ENCODE data around the gene HPCA.

HPCA gene

GRCh38 chr1:32878637-32879041 lies 7.7 kb upstream of the HPCA start:
- H3K4me2 ChIP-seq (ENCODE audit: low read depth, low read length, poor library complexity, severe bottlenecking): no peak overlapping the region

GRCh38 chr1:32881291-32881690 lies 5.0 kb upstream of the HPCA start:
- Histone ChIP-seq H3K27me3 (ENCODE audit: low read length) (no peaks in the 10 kb centered on the region), H3K27ac (ENCODE audit: low read depth, low read length) (no peak overlapping the region), H3F3A (ENCODE audit: insufficient read depth) (no peaks in the 10 kb centered on the region), H3K36me3 (ENCODE audit: low read length) (no peaks in the 10 kb centered on the region), H3K9me2 (replicated peaks; ENCODE audit: insufficient read depth, low read length) (no peaks in the 10 kb centered on the region), H3K9me3 (ENCODE audit: insufficient read depth, low read length) (no peaks in the 10 kb centered on the region), H3K9ac (ENCODE audit: low read length) (no peak overlapping the region), H2AFZ (ENCODE audit: low read depth, low read length, severe bottlenecking) (no peak overlapping the region), H3K79me2 (ENCODE audit: insufficient read depth, low read length) (no peaks in the 10 kb centered on the region), H4K20me1 (ENCODE audit: low read depth, low read length) (no peaks in the 10 kb centered on the region), H3K4me2 (ENCODE audit: low read depth, low read length, poor library complexity, severe bottlenecking) (no peak overlapping the region), H3K4me3 (ENCODE audit: insufficient read depth, low read length, poor library complexity, severe bottlenecking) (no peak overlapping the region)
- TF ChIP-seq CTCF (IDR thresholded peaks at IDR 0.05; ENCODE audit: insufficient read depth, low read length, poor library complexity, severe bottlenecking) (no peak), EZH2phosphoT487 (conservative IDR thresholded peaks at IDR 0.05; ENCODE audit: low read length) (no peak)

More at GRCh38 chr1:32878637-32879041, 7.7 kb upstream of the HPCA start:
- H3K9ac ChIP-seq (ENCODE audit: low read length): no peak overlapping the region
- no peaks in the 10 kb centered on the region for H3K79me2 ChIP-seq (ENCODE audit: insufficient read depth, low read length)
- no peaks in the 10 kb centered on the region for H3K9me3 ChIP-seq (ENCODE audit: insufficient read depth, low read length)
- no peak overlapping the region for H3K4me3 ChIP-seq (ENCODE audit: insufficient read depth, low read length, poor library complexity, severe bottlenecking)
- no peak overlapping the region for H2AFZ ChIP-seq (ENCODE audit: low read depth, low read length, severe bottlenecking)
- no peak overlapping the region for H3K27ac ChIP-seq (ENCODE audit: low read depth, low read length)
- no peaks in the 10 kb centered on the region for H3F3A ChIP-seq (ENCODE audit: insufficient read depth)
- H3K27me3 ChIP-seq (ENCODE audit: low read length): 0 out of 2 replicates have a peak, but pooled peaks cover 4% of the 10 kb centered on the region
- no peaks in the 10 kb centered on the region for H4K20me1 ChIP-seq (ENCODE audit: low read depth, low read length)
- TF ChIP-seq EZH2phosphoT487 (conservative IDR thresholded peaks at IDR 0.05; ENCODE audit: low read length) (no peak), CTCF (IDR thresholded peaks at IDR 0.05; ENCODE audit: insufficient read depth, low read length, poor library complexity, severe bottlenecking) (no peak)
- no peaks in the 10 kb centered on the region for H3K36me3 ChIP-seq (ENCODE audit: low read length)
- H3K9me2 ChIP-seq (replicated peaks; ENCODE audit: insufficient read depth, low read length): no peaks in the 10 kb centered on the region

GRCh38 chr1:32881871-32882850 lies 4.1 kb upstream of the HPCA start:
- no peaks in the 10 kb centered on the region for H3K36me3 ChIP-seq (ENCODE audit: low read length)
- H3K27ac ChIP-seq (ENCODE audit: low read depth, low read length): no peak overlapping the region
- H3K4me2 ChIP-seq (ENCODE audit: low read depth, low read length, poor library complexity, severe bottlenecking): no peak overlapping the region
- no peak for TF ChIP-seq EZH2phosphoT487 (conservative IDR thresholded peaks at IDR 0.05; ENCODE audit: low read length)
- no peak for TF ChIP-seq CTCF (IDR thresholded peaks at IDR 0.05; ENCODE audit: insufficient read depth, low read length, poor library complexity, severe bottlenecking)
- H3K4me3 ChIP-seq (ENCODE audit: insufficient read depth, low read length, poor library complexity, severe bottlenecking): no peak overlapping the region
- no peak overlapping the region for H3K9ac ChIP-seq (ENCODE audit: low read length)
- H3F3A ChIP-seq (ENCODE audit: insufficient read depth): no peaks in the 10 kb centered on the region
- H2AFZ ChIP-seq (ENCODE audit: low read depth, low read length, severe bottlenecking): no peak overlapping the region
- H3K9me3 ChIP-seq (ENCODE audit: insufficient read depth, low read length): no peaks in the 10 kb centered on the region
- no peaks in the 10 kb centered on the region for H3K79me2 ChIP-seq (ENCODE audit: insufficient read depth, low read length)
- no peaks in the 10 kb centered on the region for H3K27me3 ChIP-seq (ENCODE audit: low read length)
- H4K20me1 ChIP-seq (ENCODE audit: low read depth, low read length): no peaks in the 10 kb centered on the region
- H3K9me2 ChIP-seq (replicated peaks; ENCODE audit: insufficient read depth, low read length): no peaks in the 10 kb centered on the region

Measured in SU-DHL-6 (cell line).